GM23338 (cell line): ENCODE measurements around the gene PPP1R9A. TPM values are rescaled to one million over a fixed set of nuclear protein-coding genes. Genes with fewer than 3 reads are reported as not detected.

Source experiments
- ATAC-seq: fragments of 200-7000 bp; cut with Tn5 transposase; 3 replicates; pipeline ENCODE4 v1.9.1; 2020
- DNase-seq: peaks from one replicate; pipeline ENCODE4 v3.0.0-alpha.2; 2015; ENCODE audit warnings: low spot score
- H2AFZ ChIP-seq: fragments of 200-600 bp; sonication (generic); 2 replicates; pipeline ENCODE4 v1.8.0; 2016; ENCODE audit warnings: antibody characterized with exemption, mild to moderate bottlenecking, moderate library complexity
- H3F3A ChIP-seq: fragments of 200-600 bp; sonication (generic); replicated peaks from 2 replicates; pipeline ENCODE4 v1.8.0; 2017; ENCODE audit warnings: antibody characterized with exemption, mixed run types, low read depth
- H3K27ac ChIP-seq: fragments of 200-600 bp; sonication (generic); 2 replicates; pipeline ENCODE4 v1.6.1; 2016; ENCODE audit warnings: low read depth
- H3K27me3 ChIP-seq: fragments of 200-600 bp; sonication (generic); 2 replicates; pipeline ENCODE4 v1.8.0; 2016; ENCODE audit warnings: mild to moderate bottlenecking, mixed run types, moderate library complexity; ENCODE audit not compliant: insufficient read depth
- H3K36me3 ChIP-seq: fragments of 200-600 bp; sonication (generic); 2 replicates; pipeline ENCODE4 v1.8.0; 2016; ENCODE audit warnings: mild to moderate bottlenecking; ENCODE audit not compliant: insufficient read depth
- H3K4me1 ChIP-seq: fragments of 200-600 bp; sonication (generic); 2 replicates; pipeline ENCODE4 v1.8.0; 2016; ENCODE audit warnings: mild to moderate bottlenecking, moderate library complexity; ENCODE audit not compliant: insufficient read depth
- H3K4me2 ChIP-seq: fragments of 200-600 bp; sonication (generic); 2 replicates; pipeline ENCODE4 v1.7.1; 2017; ENCODE audit warnings: mixed run types
- H3K4me3 ChIP-seq: fragments of 200-600 bp; sonication (generic); 2 replicates; pipeline ENCODE4 v1.6.1; 2016; ENCODE audit warnings: mixed run types
- H3K79me2 ChIP-seq: fragments of 200-600 bp; sonication (generic); replicated peaks from 2 replicates; pipeline ENCODE4 v1.8.0; 2017; ENCODE audit warnings: mild to moderate bottlenecking; ENCODE audit not compliant: insufficient read depth
- H3K9me2 ChIP-seq: fragments of 200-600 bp; sonication (generic); 2 replicates; pipeline ENCODE4 v1.8.0; 2017; ENCODE audit not compliant: insufficient read depth
- H4K20me1 ChIP-seq: fragments of 200-600 bp; sonication (generic); replicated peaks from 2 replicates; pipeline ENCODE4 v1.8.0; 2017; ENCODE audit warnings: mild to moderate bottlenecking; ENCODE audit not compliant: insufficient read depth
- H3K27ac Mint-ChIP-seq: 2 replicates; pipeline ENCODE4 v1.8.0; 2020; ENCODE audit warnings: inconsistent platforms, mild to moderate bottlenecking, moderate library complexity, mixed read lengths
- H3K27me3 Mint-ChIP-seq: 3 replicates; pipeline ENCODE4 v1.8.0; 2022; ENCODE audit warnings: low read depth, mild to moderate bottlenecking, moderate library complexity, mixed read lengths, inconsistent platforms; ENCODE audit not compliant: insufficient read depth, poor library complexity
- H3K36me3 Mint-ChIP-seq: 3 replicates; pipeline ENCODE4 v1.8.0; 2021; ENCODE audit warnings: low read depth, mild to moderate bottlenecking, inconsistent platforms, moderate library complexity, mixed read lengths
- H3K4me1 Mint-ChIP-seq: 3 replicates; pipeline ENCODE4 v1.8.0; 2020; ENCODE audit warnings: mild to moderate bottlenecking, inconsistent platforms, mixed read lengths
- H3K4me3 Mint-ChIP-seq: 3 replicates; pipeline ENCODE4 v1.8.0; 2021; ENCODE audit warnings: moderate library complexity, mild to moderate bottlenecking, inconsistent platforms, mixed read lengths
- H3K9me3 Mint-ChIP-seq: 3 replicates; pipeline ENCODE4 v1.8.0; 2020; ENCODE audit warnings: moderate library complexity, mild to moderate bottlenecking, inconsistent platforms, mixed read lengths
- CREB1 ChIP-seq: fragments of 250-450 bp; sonication (Bioruptor Pico); IDR thresholded peaks from 2 replicates; pipeline ENCODE4 v1.5.0; 2020; ENCODE audit warnings: low read depth, mild to moderate bottlenecking, moderate library complexity
- EZH2phosphoT487 ChIP-seq: fragments of 200-600 bp; sonication (generic); IDR thresholded peaks from one replicate; pipeline ENCODE4 v1.8.1; 2018; ENCODE audit warnings: antibody characterized with exemption; ENCODE audit not compliant: unreplicated experiment
- JUNB ChIP-seq: IDR thresholded peaks from one replicate; pipeline ENCODE4 v1.6.1; 2016; ENCODE audit warnings: antibody characterized with exemption; ENCODE audit not compliant: unreplicated experiment
- NANOG ChIP-seq: IDR thresholded peaks from 2 replicates; pipeline ENCODE4 v1.6.1; 2016; ENCODE audit warnings: antibody characterized with exemption, borderline replicate concordance
- POLR2AphosphoS5 ChIP-seq: IDR thresholded peaks from 2 replicates; pipeline ENCODE4 v1.6.1; 2016; ENCODE audit warnings: antibody characterized with exemption, low read depth
- STAT1 ChIP-seq: IDR thresholded peaks from one replicate; pipeline ENCODE4 v1.6.1; 2016; ENCODE audit warnings: antibody characterized with exemption; ENCODE audit not compliant: unreplicated experiment
- ZNF114 ChIP-seq: fragments of 250-450 bp; sonication (Bioruptor Pico); IDR thresholded peaks from 2 replicates; pipeline ENCODE4 v1.5.0; 2020; ENCODE audit warnings: mild to moderate bottlenecking, moderate library complexity
- polyA plus RNA-seq: library from polyadenylated mRNA; unstranded; fragments of >200 nt; fragmentation: Nextera tagmentation; extraction: Ambion mirVana; gene quantifications from 2 replicates; pipeline ENCODE4 v1.2.1, GENCODE V29; 2016
- total RNA-seq: library from RNA; depleted of rRNA; stranded (reverse); fragments of >200 nt; shearing (Covaris generic); gene quantifications from 2 replicates; pipeline ENCODE4 v1.2.3, GENCODE V29; 2014
- TF ChIP-seq, protein P1 (sequence below): IDR thresholded peaks from one replicate; pipeline ENCODE4 v1.6.1; 2018; ENCODE audit warnings: antibody characterized with exemption; ENCODE audit not compliant: unreplicated experiment
- TF ChIP-seq, protein P2 (sequence below): IDR thresholded peaks from 2 replicates; pipeline ENCODE4 v1.6.1; 2016; ENCODE audit warnings: antibody characterized with exemption
- TF ChIP-seq, protein P3 (sequence below), 2 experiments: fragments of 200-600 bp in 1 of 2; sonication (generic) in 1 of 2; conservative IDR thresholded peaks; 2 replicates each; pipeline versions ENCODE4 v1.5.1 to v1.6.1; 2016 to 2017; ENCODE audit warnings: antibody characterized with exemption in 2 of 2, low read depth in 2 of 2, mild to moderate bottlenecking in 2 of 2, moderate library complexity in 1 of 2

PPP1R9A gene
- total and polyA plus RNA-seq, 2 experiments from 2014 or later = 10.6 to 31.8 TPM

DNA sequence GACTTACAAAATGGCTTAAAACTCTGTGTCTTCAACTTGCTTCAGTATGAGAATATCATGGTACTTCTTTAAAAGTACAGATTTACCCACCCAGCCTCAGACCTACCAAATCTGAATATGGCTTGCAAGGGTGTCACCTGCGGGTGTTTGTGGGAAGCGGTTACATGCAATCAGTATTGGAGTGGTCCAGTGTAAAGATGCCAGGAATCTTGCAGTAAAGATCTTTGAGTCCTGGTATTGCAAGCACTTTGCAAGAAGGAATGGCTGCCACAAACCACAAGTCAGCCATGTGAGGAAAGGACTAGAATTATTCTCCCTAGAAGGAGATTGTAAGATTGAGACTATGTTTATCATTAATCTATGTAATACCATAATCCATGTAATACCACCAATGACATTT lies 301.9 kb downstream of the PPP1R9A start:
- Mint-ChIP-seq H3K4me3 (no peak overlapping the region), H3K9me3 (peaks cover 3% of the 10 kb centered on the region; the same call in 1 of the 3 replicates), H3K36me3 (no peaks in the 10 kb centered on the region; the same call in 2 of the 3 replicates), H3K4me1 (no peaks in the 10 kb centered on the region), H3K27me3 (peaks cover 1% of the 10 kb centered on the region), H3K27ac (no peak overlapping the region)
- H2AFZ ChIP-seq = no peak overlapping the region
- H3K9me2 ChIP-seq = no peaks in the 10 kb centered on the region
- ATAC-seq = no peak
- no peak overlapping the region for H3K4me2 ChIP-seq
- no peaks in the 10 kb centered on the region for H3K27me3 ChIP-seq
- DNase-seq = no peak
- H3F3A ChIP-seq = no peaks in the 10 kb centered on the region
- H3K27ac ChIP-seq = no peak overlapping the region
- H3K4me1 ChIP-seq = no peaks in the 10 kb centered on the region
- no peak overlapping the region for H3K4me3 ChIP-seq
- no peaks in the 10 kb centered on the region for H3K79me2 ChIP-seq
- no peaks in the 10 kb centered on the region for H4K20me1 ChIP-seq
- no peaks in the 10 kb centered on the region for H3K36me3 ChIP-seq
- no peak for TF ChIP-seq POLR2AphosphoS5
- TF ChIP-seq, protein P1, sequence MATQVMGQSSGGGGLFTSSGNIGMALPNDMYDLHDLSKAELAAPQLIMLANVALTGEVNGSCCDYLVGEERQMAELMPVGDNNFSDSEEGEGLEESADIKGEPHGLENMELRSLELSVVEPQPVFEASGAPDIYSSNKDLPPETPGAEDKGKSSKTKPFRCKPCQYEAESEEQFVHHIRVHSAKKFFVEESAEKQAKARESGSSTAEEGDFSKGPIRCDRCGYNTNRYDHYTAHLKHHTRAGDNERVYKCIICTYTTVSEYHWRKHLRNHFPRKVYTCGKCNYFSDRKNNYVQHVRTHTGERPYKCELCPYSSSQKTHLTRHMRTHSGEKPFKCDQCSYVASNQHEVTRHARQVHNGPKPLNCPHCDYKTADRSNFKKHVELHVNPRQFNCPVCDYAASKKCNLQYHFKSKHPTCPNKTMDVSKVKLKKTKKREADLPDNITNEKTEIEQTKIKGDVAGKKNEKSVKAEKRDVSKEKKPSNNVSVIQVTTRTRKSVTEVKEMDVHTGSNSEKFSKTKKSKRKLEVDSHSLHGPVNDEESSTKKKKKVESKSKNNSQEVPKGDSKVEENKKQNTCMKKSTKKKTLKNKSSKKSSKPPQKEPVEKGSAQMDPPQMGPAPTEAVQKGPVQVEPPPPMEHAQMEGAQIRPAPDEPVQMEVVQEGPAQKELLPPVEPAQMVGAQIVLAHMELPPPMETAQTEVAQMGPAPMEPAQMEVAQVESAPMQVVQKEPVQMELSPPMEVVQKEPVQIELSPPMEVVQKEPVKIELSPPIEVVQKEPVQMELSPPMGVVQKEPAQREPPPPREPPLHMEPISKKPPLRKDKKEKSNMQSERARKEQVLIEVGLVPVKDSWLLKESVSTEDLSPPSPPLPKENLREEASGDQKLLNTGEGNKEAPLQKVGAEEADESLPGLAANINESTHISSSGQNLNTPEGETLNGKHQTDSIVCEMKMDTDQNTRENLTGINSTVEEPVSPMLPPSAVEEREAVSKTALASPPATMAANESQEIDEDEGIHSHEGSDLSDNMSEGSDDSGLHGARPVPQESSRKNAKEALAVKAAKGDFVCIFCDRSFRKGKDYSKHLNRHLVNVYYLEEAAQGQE = no peak
- no peak for TF ChIP-seq NANOG
- TF ChIP-seq ZNF114 (CRISPR knock-in tag) = no peak
- TF ChIP-seq JUNB = no peak
- TF ChIP-seq STAT1 = no peak
- no peak for TF ChIP-seq EZH2phosphoT487
- TF ChIP-seq, protein P2, sequence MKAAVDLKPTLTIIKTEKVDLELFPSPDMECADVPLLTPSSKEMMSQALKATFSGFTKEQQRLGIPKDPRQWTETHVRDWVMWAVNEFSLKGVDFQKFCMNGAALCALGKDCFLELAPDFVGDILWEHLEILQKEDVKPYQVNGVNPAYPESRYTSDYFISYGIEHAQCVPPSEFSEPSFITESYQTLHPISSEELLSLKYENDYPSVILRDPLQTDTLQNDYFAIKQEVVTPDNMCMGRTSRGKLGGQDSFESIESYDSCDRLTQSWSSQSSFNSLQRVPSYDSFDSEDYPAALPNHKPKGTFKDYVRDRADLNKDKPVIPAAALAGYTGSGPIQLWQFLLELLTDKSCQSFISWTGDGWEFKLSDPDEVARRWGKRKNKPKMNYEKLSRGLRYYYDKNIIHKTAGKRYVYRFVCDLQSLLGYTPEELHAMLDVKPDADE = no peak
- TF ChIP-seq, protein P3, sequence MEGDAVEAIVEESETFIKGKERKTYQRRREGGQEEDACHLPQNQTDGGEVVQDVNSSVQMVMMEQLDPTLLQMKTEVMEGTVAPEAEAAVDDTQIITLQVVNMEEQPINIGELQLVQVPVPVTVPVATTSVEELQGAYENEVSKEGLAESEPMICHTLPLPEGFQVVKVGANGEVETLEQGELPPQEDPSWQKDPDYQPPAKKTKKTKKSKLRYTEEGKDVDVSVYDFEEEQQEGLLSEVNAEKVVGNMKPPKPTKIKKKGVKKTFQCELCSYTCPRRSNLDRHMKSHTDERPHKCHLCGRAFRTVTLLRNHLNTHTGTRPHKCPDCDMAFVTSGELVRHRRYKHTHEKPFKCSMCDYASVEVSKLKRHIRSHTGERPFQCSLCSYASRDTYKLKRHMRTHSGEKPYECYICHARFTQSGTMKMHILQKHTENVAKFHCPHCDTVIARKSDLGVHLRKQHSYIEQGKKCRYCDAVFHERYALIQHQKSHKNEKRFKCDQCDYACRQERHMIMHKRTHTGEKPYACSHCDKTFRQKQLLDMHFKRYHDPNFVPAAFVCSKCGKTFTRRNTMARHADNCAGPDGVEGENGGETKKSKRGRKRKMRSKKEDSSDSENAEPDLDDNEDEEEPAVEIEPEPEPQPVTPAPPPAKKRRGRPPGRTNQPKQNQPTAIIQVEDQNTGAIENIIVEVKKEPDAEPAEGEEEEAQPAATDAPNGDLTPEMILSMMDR (conservative IDR thresholded peaks at IDR 0.05; ENCODE audit: low read depth in 2 of 2) = no peak
- no peak for TF ChIP-seq CREB1 (CRISPR knock-in tag)

DNA sequence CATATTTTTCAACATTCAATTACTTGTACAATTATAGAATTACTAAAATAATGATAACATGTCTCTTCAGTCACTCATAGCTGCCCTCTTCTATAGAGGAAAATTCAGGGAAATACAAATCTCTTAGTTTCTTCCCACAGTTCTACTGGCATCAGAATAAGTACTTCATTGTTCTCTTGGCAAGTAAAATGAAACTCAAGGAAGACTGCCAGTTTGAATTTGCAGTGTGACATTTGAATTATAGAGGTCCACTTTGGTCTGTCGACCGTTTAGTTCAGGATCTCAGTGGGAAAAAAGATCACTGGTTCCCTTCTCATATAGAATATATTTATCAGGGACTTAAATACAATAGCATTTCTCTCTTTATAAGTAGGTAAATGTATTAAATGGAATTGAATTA lies 302.4 kb downstream of the PPP1R9A start:
- ATAC-seq = no peak
- H3K27me3 Mint-ChIP-seq = peaks cover 1% of the 10 kb centered on the region
- no peak overlapping the region for H3K4me3 Mint-ChIP-seq
- no peaks in the 10 kb centered on the region for H3K79me2 ChIP-seq
- no peak overlapping the region for H3K4me3 ChIP-seq
- H3K9me3 Mint-ChIP-seq = peaks cover 3% of the 10 kb centered on the region; the same call in 1 of the 3 replicates
- no peak overlapping the region for H3K4me2 ChIP-seq
- H3K9me2 ChIP-seq = no peaks in the 10 kb centered on the region
- H3F3A ChIP-seq = no peaks in the 10 kb centered on the region
- H3K27ac ChIP-seq = no peak overlapping the region
- peaks cover 4% of the 10 kb centered on the region; the same call in 2 of the 3 replicates for H3K36me3 Mint-ChIP-seq
- no peak overlapping the region for H2AFZ ChIP-seq
- H4K20me1 ChIP-seq = no peaks in the 10 kb centered on the region
- no peak for DNase-seq
- H3K4me1 ChIP-seq = no peaks in the 10 kb centered on the region
- no peak for TF ChIP-seq JUNB
- TF ChIP-seq NANOG = no peak
- H3K36me3 ChIP-seq = no peaks in the 10 kb centered on the region
- no peak overlapping the region for H3K27ac Mint-ChIP-seq
- H3K27me3 ChIP-seq = no peaks in the 10 kb centered on the region
- no peaks in the 10 kb centered on the region for H3K4me1 Mint-ChIP-seq
